ENCODE results near the gene MECR. TPM values are rescaled to one million over a fixed set of nuclear protein-coding genes. Genes with fewer than 3 reads are reported as not detected.

Gene MECR
- 33.1 TPM for total RNA-seq
- long read RNA-seq, transcript MECR-201 (10 exons, 1,353 nt): major isoform, 65 of 79 reads
- long read RNA-seq, partial matches to known transcripts: 6 of 79 reads
- long read RNA-seq, other reads (novel, unspliced or antisense): 7 of 79 reads

- ATAC-seq (peak; percentile 98), DNase-seq (peak; percentile 96)
- intact Hi-C loops (cut with micrococcal nuclease): no loop called here
Measured at GRCh38 chr1:29230553-29231378, at the start of gene MECR. Gene MECR (minus strand): TSS chr1:29230934. CDS start chr1:29230906, 28 bp downstream.

DNA sequence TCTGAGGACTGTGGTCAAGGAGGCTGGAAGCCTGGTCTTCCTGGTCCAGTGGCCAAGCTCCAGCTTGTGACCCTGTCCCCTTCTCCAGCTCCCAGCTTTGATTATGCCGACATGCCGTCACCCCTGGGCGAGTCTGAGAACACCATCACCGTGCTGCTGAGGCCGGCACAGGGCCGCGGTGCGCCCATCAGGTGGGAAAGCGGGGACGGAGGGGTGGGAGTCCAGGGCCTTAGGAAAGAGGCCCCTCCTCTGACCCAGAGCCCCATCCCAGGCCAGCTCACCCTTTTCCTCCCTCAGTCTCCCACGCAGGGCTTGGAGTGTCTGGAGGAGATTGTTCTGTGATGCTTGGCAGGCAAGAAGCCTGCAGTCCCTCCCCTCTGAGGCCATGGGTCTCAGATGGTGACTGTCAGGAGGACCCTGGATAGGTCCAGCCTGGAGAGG is 49.2 kb upstream of the MECR start:
- DNase-seq: no peak
- ATAC-seq: no peak
- intact Hi-C loops (cut with micrococcal nuclease): no loop called here

GRCh38 chr1:29279406-29279805 is 48.7 kb upstream of the MECR start:
- no peak for ATAC-seq
- DNase-seq: no peak
- intact Hi-C loops (cut with micrococcal nuclease): no loop called here

DNA sequence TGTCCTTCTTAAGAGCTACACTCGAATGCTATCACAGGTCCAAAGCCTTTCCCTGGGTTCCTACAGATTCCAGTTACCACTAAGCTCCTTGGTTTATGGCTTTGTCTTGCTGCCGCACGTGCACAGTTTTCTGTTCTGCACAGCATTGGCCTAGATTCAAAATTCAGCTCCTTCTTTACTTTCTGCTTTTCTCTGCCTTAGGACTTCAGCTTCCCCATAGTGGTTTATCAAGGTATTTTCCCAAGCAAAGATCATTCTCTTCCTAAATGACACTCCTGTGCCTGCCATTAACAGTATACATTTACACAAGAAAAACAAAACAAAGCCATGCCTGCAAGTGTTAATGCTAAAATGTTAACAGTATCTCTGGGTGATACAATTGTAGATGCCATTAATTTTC is 47.4 kb upstream of the MECR start:
- DNase-seq: no peak
- ATAC-seq: no peak
- intact Hi-C loops (cut with micrococcal nuclease): no loop called here

- DNase-seq (no peak), ATAC-seq (no peak)
- intact Hi-C loops (cut with micrococcal nuclease): no loop called here
Measured at GRCh38 chr1:29275435-29275834, 44.7 kb upstream of the MECR start.

DNA sequence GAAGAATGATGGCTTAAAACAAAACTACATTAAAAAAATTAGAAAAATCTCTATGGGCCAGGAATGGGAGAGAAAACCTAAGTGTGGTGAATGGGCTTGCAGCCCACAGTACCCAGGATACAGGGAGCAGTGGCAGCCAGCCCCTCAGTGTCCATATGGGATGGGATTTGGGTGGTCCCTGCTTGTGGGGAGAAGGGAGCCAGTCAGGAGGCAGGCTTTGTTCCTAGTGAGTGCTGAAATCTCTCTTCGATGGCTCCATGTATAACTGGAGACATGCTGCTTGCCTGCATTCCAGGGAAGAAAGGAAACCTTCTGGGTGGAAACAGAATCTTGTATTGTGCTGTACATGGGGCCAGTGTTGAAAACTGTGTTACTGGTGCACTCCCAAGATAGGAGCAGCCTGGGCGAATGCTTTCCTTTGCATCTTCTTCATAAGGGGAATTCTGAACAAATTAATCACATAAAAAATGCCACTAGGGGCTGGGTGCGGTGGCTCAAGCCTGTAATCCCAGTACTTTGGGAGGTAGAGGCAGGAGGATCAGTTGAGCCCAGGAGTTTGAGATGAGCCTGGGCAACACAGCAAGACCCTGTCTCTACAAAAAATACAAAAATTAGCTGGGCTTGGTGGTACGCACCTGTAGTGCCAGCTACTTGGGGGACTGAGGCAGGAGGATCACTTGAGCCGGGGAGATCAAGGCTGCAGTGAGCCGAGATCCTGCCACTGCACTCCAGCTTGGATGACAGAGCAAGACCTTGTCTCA is 41.6 kb upstream of the MECR start:
- ATAC-seq: no peak
- intact Hi-C loops (cut with micrococcal nuclease): no loop called here

DNA sequence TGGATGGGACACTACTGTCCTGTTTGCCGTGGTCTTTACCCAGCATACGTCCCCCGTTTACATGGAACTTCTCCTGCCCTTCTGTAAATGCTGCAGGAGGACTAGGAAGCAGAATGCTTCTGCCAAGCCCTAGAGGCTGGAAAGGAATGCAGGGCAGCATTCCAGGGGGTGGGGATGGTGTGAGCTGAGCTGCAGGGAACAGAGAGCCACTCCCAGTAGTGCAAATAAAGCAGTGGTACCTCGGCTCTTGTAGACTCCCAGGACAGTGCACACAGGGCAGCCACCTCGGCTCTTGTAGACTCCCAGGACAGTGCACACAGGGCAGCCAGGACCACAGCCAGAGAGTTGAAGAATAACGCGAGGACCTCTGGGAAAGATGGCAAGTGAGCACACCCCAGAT is 41.0 kb upstream of the MECR start:
- DNase-seq (peak; percentile 78), ATAC-seq (peak; percentile 98)
- intact Hi-C loops (cut with micrococcal nuclease): no loop called here

More for the DNA sequence above, 41.6 kb upstream of the MECR start:
- DNase-seq: no peak

- ATAC-seq (peak; percentile 38), DNase-seq (no peak)
- intact Hi-C loops (cut with micrococcal nuclease): no loop called here
Measured at GRCh38 chr1:29270929-29271521, 40.3 kb upstream of the MECR start.

- ATAC-seq: no peak
- no peak for DNase-seq
- intact Hi-C loops (cut with micrococcal nuclease): no loop called here
Measured at GRCh38 chr1:29269382-29269781, 38.6 kb upstream of the MECR start.

DNA sequence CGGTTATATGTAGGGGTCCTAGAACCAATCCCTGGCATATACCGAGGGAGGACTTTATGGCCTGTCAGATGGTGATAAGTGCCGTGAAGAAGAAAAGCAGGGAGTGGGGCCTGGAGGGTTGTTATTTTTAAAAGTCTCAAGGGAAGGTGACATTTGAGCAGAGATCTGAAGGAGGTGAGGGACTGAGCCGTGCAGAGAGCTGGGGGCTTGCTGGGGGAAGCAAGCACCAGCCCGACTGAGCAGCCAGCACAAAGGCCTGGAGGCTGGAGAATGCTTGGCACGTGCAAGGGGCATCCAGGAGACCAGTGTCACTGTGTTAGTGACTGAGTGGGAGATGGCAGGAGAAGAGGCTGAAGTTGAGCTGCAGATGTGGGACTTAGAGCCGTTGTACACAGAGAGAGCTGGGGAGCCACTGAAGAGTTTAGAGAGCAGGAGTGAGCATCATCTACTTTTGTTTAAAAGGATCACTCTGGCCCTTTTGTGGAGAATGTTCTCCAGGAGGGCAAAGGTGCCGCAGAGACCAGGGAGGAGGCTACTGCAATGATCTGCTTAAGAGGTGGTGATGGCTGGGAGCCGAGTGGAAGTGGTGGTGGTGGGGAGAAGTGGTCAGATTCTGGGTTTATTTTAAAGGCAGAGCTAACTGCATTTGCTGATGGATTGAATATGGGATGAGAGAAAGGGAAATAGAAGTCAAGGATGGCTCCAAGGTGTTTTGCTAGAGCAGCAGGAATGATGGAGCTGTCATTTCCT is 36.8 kb upstream of the MECR start:
- intact Hi-C loops (cut with micrococcal nuclease): no loop called here
- ATAC-seq (no peak), DNase-seq (no peak)

- intact Hi-C loops (cut with micrococcal nuclease): no loop called here
- ATAC-seq: no peak
- DNase-seq: no peak
Measured at GRCh38 chr1:29266912-29267311, 36.2 kb upstream of the MECR start.

- DNase-seq (no peak), ATAC-seq (no peak)
- intact Hi-C loops (cut with micrococcal nuclease): no loop called here
Measured at GRCh38 chr1:29264773-29265389, 34.1 kb upstream of the MECR start.

GRCh38 chr1:29260531-29260930 is 29.8 kb upstream of the MECR start:
- DNase-seq: no peak

GRCh38 chr1:29259802-29260441 is 29.2 kb upstream of the MECR start:
- ATAC-seq (peak; percentile 93), DNase-seq (peak; percentile 79)
- intact Hi-C loops (cut with micrococcal nuclease): no loop called here

More at GRCh38 chr1:29260531-29260930, 29.8 kb upstream of the MECR start:
- no peak for ATAC-seq
- intact Hi-C loops (cut with micrococcal nuclease): no loop called here

- DNase-seq: no peak
- peak; percentile 68 for ATAC-seq
- intact Hi-C loops (cut with micrococcal nuclease): no loop called here
Measured at GRCh38 chr1:29258976-29259801, 28.5 kb upstream of the MECR start.

- intact Hi-C loops (cut with micrococcal nuclease): no loop called here
- ATAC-seq: no peak
- DNase-seq: no peak
Measured at GRCh38 chr1:29258189-29258975, 27.6 kb upstream of the MECR start.
